K562 (cell line): Measurements from ENCODE around the gene DAPK1. TPM values are rescaled to one million over a fixed set of nuclear protein-coding genes. Genes with fewer than 3 reads are reported as not detected.

ENCODE experiments used
- ATAC-seq: fragments of 200-7000 bp; cut with Tn5 transposase; 3 replicates; pipeline ENCODE4 v1.9.1; 2020; ENCODE audit warnings: moderate library complexity
- BruUV-seq: library from RNA; stranded (reverse); fragments of 400-500 nt; replicated peaks from 2 replicates; lab custom pipeline; 2021; lab: Mats Ljungman, UMichigan
- CTCF ChIA-PET: fragments of 300-600 bp; formaldehyde crosslinking; extraction: SDS; loops from one replicate; lab custom pipeline; 2021; ENCODE audit warnings: low intra/inter-chr PET ratio; lab: Yijun Ruan, JAX
- POLR2A ChIA-PET: fragments of 300-600, 350-650 bp; sonication (Branson Sonifier 250); formaldehyde crosslinking; extraction: SDS; loops from one replicate; lab custom pipeline; 2021; ENCODE audit warnings: antibody characterized with exemption, inconsistent platforms; lab: Yijun Ruan, JAX
- DNase-seq, 4 experiments: peaks; one replicate each; pipeline versions ENCODE4 v3.0.0 to v3.0.0-alpha.2; 2011 to 2018; ENCODE audit warnings: low spot score in 3 of 4, mixed read lengths in 3 of 4; ENCODE audit errors: extremely low read depth in 1 of 4
- FAIRE-seq: peaks from 2 replicates; lab custom pipeline; 2011; peaks lifted over from hg19 to GRCh38; lab: Jason Lieb, UNC
- H2AFZ ChIP-seq: 2 replicates; pipeline ENCODE4 v1.6.0; 2011; ENCODE audit warnings: low read depth, low read length, control low read depth, inconsistent platforms
- H3K27ac ChIP-seq: fragments of 200-600 bp; 3 replicates; pipeline ENCODE4 v1.8.0; 2011; ENCODE audit warnings: low read depth, mild to moderate bottlenecking, control low read depth, inconsistent platforms, low read length, moderate library complexity, mixed read lengths; ENCODE audit errors: extremely low read depth
- H3K27me3 ChIP-seq, 2 experiments: fragments of 300-600 bp in 1 of 2; 2 replicates in 1 of 2; 3 replicates in 1 of 2; pipeline versions ENCODE4 v1.6.0 to v1.8.0; 2011; ENCODE audit warnings: inconsistent platforms in 2 of 2, low read length in 2 of 2, mild to moderate bottlenecking in 1 of 2, mixed read lengths in 1 of 2, moderate library complexity in 1 of 2; ENCODE audit not compliant: control insufficient read depth in 2 of 2, insufficient read depth in 2 of 2
- H3K36me3 ChIP-seq: fragments of 300-600 bp; 3 replicates; pipeline ENCODE4 v1.8.0; 2011; ENCODE audit warnings: mild to moderate bottlenecking, low read length, inconsistent platforms; ENCODE audit not compliant: control insufficient read depth, insufficient read depth
- H3K4me1 ChIP-seq, 2 experiments: fragments of 200-600 bp in 1 of 2; replicated peaks in 1 of 2; 2 replicates in 1 of 2; 3 replicates in 1 of 2; pipeline versions ENCODE4 v1.5.1 to v1.8.0; 2011; ENCODE audit warnings: inconsistent platforms in 2 of 2, low read length in 2 of 2, mild to moderate bottlenecking in 1 of 2, mixed read lengths in 1 of 2, moderate library complexity in 1 of 2; ENCODE audit not compliant: control insufficient read depth in 2 of 2, insufficient read depth in 2 of 2
- H3K4me2 ChIP-seq: 2 replicates; pipeline ENCODE4 v1.6.1; 2011; ENCODE audit warnings: low read length, control low read depth, inconsistent platforms, mixed read lengths; ENCODE audit not compliant: insufficient read depth
- H3K4me3 ChIP-seq: fragments of 200-600 bp; sonication (generic), shearing (Covaris generic); 2 replicates; pipeline ENCODE4 v1.5.1; 2016; ENCODE audit warnings: control low read depth, inconsistent platforms
- H3K79me2 ChIP-seq: fragments of 200-600 bp; 3 replicates; pipeline ENCODE4 v1.8.0; 2011; ENCODE audit warnings: low read length, inconsistent platforms; ENCODE audit not compliant: control insufficient read depth, insufficient read depth
- H3K9ac ChIP-seq, 2 experiments: 2 replicates each; pipeline versions ENCODE4 v1.6.0 to v1.6.1; 2011; ENCODE audit warnings: low read depth in 2 of 2, low read length in 2 of 2, control low read depth in 1 of 2, inconsistent platforms in 1 of 2, mild to moderate bottlenecking in 1 of 2, mixed read lengths in 1 of 2; ENCODE audit not compliant: insufficient read depth in 1 of 2
- H3K9me1 ChIP-seq: one replicate; pipeline ENCODE4 v1.6.0; 2011; ENCODE audit warnings: inconsistent platforms, mild to moderate bottlenecking, low read length, moderate library complexity; ENCODE audit not compliant: control insufficient read depth, insufficient read depth
- H3K9me3 ChIP-seq: replicated peaks from 2 replicates; pipeline ENCODE4 v1.5.1; 2011; ENCODE audit warnings: low read depth, low read length, inconsistent platforms; ENCODE audit not compliant: control insufficient read depth, insufficient read depth
- H4K20me1 ChIP-seq: replicated peaks from 2 replicates; pipeline ENCODE4 v1.6.1; 2011; ENCODE audit warnings: low read length, inconsistent platforms, mixed read lengths; ENCODE audit not compliant: control insufficient read depth, insufficient read depth
- DIDO1 ChIP-seq: fragments of 450-650 bp; IDR thresholded peaks from 2 replicates; pipeline ENCODE4 v1.6.1; 2016; ENCODE audit warnings: low read depth, missing biosample characterization, missing genetic modification characterization
- ERF ChIP-seq: fragments of 450-650 bp; formaldehyde crosslinking; IDR thresholded peaks from 2 replicates; pipeline ENCODE4 v1.4.0; 2020; ENCODE audit warnings: mild to moderate bottlenecking, mixed read lengths
- FOXA1 ChIP-seq: fragments of 450-650 bp; IDR thresholded peaks from 2 replicates; pipeline ENCODE4 v1.6.1; 2016; ENCODE audit warnings: mild to moderate bottlenecking, borderline replicate concordance
- GTF2A2 ChIP-seq: IDR thresholded peaks from 2 replicates; pipeline ENCODE4 v1.6.1; 2016; ENCODE audit warnings: mild to moderate bottlenecking, missing genetic modification characterization, missing compliant biosample characterization
- NFATC3 ChIP-seq: fragments of 450-650 bp; IDR thresholded peaks from 2 replicates; pipeline ENCODE4 v1.6.1; 2017; ENCODE audit warnings: mild to moderate bottlenecking
- PYGO2 ChIP-seq: fragments of 450-650 bp; IDR thresholded peaks from 2 replicates; pipeline ENCODE4 v1.6.1; 2016; ENCODE audit warnings: mild to moderate bottlenecking, missing genetic modification characterization, moderate library complexity, missing compliant biosample characterization
- XRCC5 ChIP-seq: fragments of 200-400 bp; formaldehyde crosslinking; IDR thresholded peaks from 2 replicates; pipeline ENCODE4 v1.6.1; 2017; ENCODE audit warnings: low read depth, mild to moderate bottlenecking, low read length
- ZBTB9 ChIP-seq: fragments of 450-650 bp; formaldehyde crosslinking; IDR thresholded peaks from 2 replicates; pipeline ENCODE4 v1.4.0; 2020; ENCODE audit warnings: mild to moderate bottlenecking, moderate library complexity
- ZHX1 ChIP-seq: fragments of 150-350 bp; conservative IDR thresholded peaks from 2 replicates; pipeline ENCODE4 v1.6.1; 2014; ENCODE audit warnings: low read length
- ZNF347 ChIP-seq: fragments of 450-650 bp; formaldehyde crosslinking; IDR thresholded peaks from 2 replicates; pipeline ENCODE4 v1.4.0; 2020; ENCODE audit warnings: low read depth, mild to moderate bottlenecking, moderate library complexity
- ZNF699 ChIP-seq: fragments of 250-450 bp; sonication (Bioruptor Pico); IDR thresholded peaks from 2 replicates; pipeline ENCODE4 v1.8.0; 2021; ENCODE audit warnings: mild to moderate bottlenecking, moderate library complexity; ENCODE audit not compliant: insufficient replicate concordance
- WGBS: fragments of 100-300 bp; shearing (Covaris generic); methylation state at CpG from one replicate; pipeline ENCODE4 v1.1.6; 2016; ENCODE audit warnings: low coverage, mixed read lengths; ENCODE audit not compliant: insufficient coverage; ENCODE audit errors: missing lambda C conversion rate; 5-methylcytosine and 5-hydroxymethylcytosine counted together
- in situ Hi-C: fragments of 300-500 bp; cut with MboI; formaldehyde crosslinking; loops from 4 replicates; pipeline ENCODE4 v1.15.0; 2018; ENCODE audit warnings: inconsistent platforms, mixed read lengths
- intact Hi-C: fragments of 100-400 bp; cut with micrococcal nuclease; formaldehyde crosslinking; loops from 2 replicates; pipeline ENCODE4 v1.14.2; 2022
- polyA plus RNA-seq, 8 experiments: library from polyadenylated mRNA; depleted of rRNA in 4 of 8; stranded (reverse) in 5 of 8; unstranded in 3 of 8; fragments of >200 nt; fragmentation: Nextera tagmentation in 2 of 8; fragmentation: Illumina TruSeq in 1 of 8; extraction: Ambion mirVana in 2 of 8; extraction: Trizol in 1 of 8; gene quantifications; 2 replicates each; pipeline versions ENCODE4 v1.2.1 to v1.2.3, GENCODE V29; 2011 to 2014; ENCODE audit warnings: inconsistent platforms in 1 of 8, missing spikeins in 1 of 8
- total RNA-seq, 7 experiments: library from RNA; depleted of rRNA in 6 of 7; stranded (reverse); fragments of >200 nt in 6 of 7; fragmentation: Illumina TruSeq in 2 of 7; extraction: Trizol in 2 of 7; gene quantifications; 2 replicates each; pipeline versions ENCODE4 v1.2.1 to v1.2.3, GENCODE V29; 2011 to 2021; ENCODE audit warnings: low replicate concordance in 1 of 7

The DAPK1 gene
- total and polyA plus RNA-seq, 9 of the 15 experiments (the other 6 are each of a cell fraction or from before 2014, with no cell fraction given), result 1.7 to 26.4 (median 15.8) TPM

- Histone ChIP-seq H3K9ac (no peak overlapping the region), H3K4me3 (no peak overlapping the region), H2AFZ (no peak overlapping the region), H3K4me1 (no peaks in the 10 kb centered on the region), H3K4me2 (no peak overlapping the region), H4K20me1 (no peaks in the 10 kb centered on the region), H3K36me3 (peaks cover 46% of the 10 kb centered on the region; the same call in 2 of the 3 replicates), H3K79me2 (no peaks in the 10 kb centered on the region), H3K9me3 (no peaks in the 10 kb centered on the region), H3K27me3 (no peaks in the 10 kb centered on the region), H3K27ac (no peak overlapping the region), H3K9me1 (no peaks in the 10 kb centered on the region)
- FAIRE-seq (no peak), DNase-seq (no peak), ATAC-seq (no peak)
- CTCF ChIA-PET, result no interaction called here
- no TSS peak for BruUV-seq
- intact Hi-C loops, result no loop called here
- WGBS, result 80% methylated on average over 3 of the region's 3 CpGs
- in situ Hi-C loops, result no loop called here
- POLR2A ChIA-PET, result no interaction called here
- no peak for TF ChIP-seq FOXA1
- TF ChIP-seq ERF (CRISPR knock-in tag), result no peak
- no peak for TF ChIP-seq PYGO2 (tag)
Measured at GRCh38 chr9:87646546-87646945, 148.9 kb downstream of the DAPK1 start.

GRCh38 chr9:87647114-87647513 lies 149.4 kb downstream of the DAPK1 start:
- Histone ChIP-seq H3K9me3 (no peaks in the 10 kb centered on the region), H3K79me2 (no peaks in the 10 kb centered on the region), H4K20me1 (no peaks in the 10 kb centered on the region), H3K9me1 (no peaks in the 10 kb centered on the region), H3K4me2 (no peak overlapping the region), H3K36me3 (peaks cover 45% of the 10 kb centered on the region; the same call in 2 of the 3 replicates), H3K27ac (no peak overlapping the region), H3K4me3 (no peak overlapping the region), H2AFZ (no peak overlapping the region), H3K27me3 (no peaks in the 10 kb centered on the region), H3K9ac (no peak overlapping the region), H3K4me1 (no peaks in the 10 kb centered on the region)
- BruUV-seq, result no TSS peak
- DNase-seq (no peak), ATAC-seq (no peak), FAIRE-seq (no peak)
- POLR2A ChIA-PET, result no interaction called here
- CTCF ChIA-PET, result no interaction called here
- in situ Hi-C loops, result no loop called here
- intact Hi-C loops, result no loop called here
- 85% methylated on average over 3 of the region's 8 CpGs for WGBS
- TF ChIP-seq DIDO1 (tag) (no peak), ZHX1 (no peak), XRCC5 (no peak), GTF2A2 (no peak), ZNF347 (no peak), ZNF699 (CRISPR knock-in tag) (no peak), NFATC3 (no peak), ZBTB9 (CRISPR knock-in tag) (no peak)
